C4-2B (cell line): Measurements from ENCODE around the gene ANP32A.

Experiments
- H3K27ac ChIP-seq: fragments of 450-650 bp; 2 replicates; pipeline ENCODE4 v1.5.1; 2017
- CTCF ChIP-seq: fragments of 450-650 bp; conservative IDR thresholded peaks from 2 replicates; pipeline ENCODE4 v1.5.1; 2017; ENCODE audit warnings: mild to moderate bottlenecking
- ZFX ChIP-seq: fragments of 450-650 bp; IDR thresholded peaks from 2 replicates; pipeline ENCODE4 v1.6.1; 2017

Gene ANP32A

GRCh38 chr15:68846851-68847439 is 26.2 kb upstream of the ANP32A start:
- H3K27ac ChIP-seq: no peak overlapping the region
- TF ChIP-seq ZFX (no peak), CTCF (no peak)

DNA sequence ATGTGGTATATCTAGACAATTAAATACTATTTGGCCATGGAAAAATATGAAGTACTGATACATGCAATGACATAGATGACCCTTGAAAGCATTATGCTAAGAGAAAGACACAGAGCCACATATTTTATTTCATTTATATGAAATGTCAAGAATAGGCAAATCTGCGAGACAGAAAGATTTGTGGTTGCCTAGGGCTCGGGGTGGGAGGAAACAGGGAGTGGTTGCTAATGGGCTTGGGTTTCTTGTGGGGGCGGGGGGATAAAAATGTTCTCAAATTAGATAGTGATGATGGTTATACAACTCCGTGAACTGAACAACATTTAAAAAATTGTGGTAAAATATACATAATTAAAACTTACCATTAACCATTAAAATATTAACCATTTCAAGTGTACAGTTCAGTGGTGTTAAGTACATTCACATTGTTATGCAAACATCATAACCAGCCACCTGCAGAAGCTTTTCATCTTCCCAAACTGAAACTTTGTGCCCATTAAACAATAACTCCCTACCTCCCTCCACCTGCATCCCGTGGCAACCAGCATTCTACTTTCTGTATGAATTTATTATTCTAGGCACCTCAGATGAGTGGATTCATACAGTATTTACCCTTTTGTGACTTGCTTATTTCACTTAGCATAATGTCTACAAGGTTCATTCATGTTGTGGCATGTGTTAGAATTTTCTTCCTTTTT is 24.3 kb upstream of the ANP32A start:
- TF ChIP-seq ZFX (no peak), CTCF (no peak)
- no peak overlapping the region for H3K27ac ChIP-seq

GRCh38 chr15:68843425-68844311 is 23.0 kb upstream of the ANP32A start:
- TF ChIP-seq ZFX (no peak), CTCF (no peak)
- no peak overlapping the region for H3K27ac ChIP-seq

- H3K27ac ChIP-seq: no peak overlapping the region
- no peak for TF ChIP-seq CTCF
- no peak for TF ChIP-seq ZFX
Measured at GRCh38 chr15:68842958-68843357, 22.3 kb upstream of the ANP32A start.

DNA sequence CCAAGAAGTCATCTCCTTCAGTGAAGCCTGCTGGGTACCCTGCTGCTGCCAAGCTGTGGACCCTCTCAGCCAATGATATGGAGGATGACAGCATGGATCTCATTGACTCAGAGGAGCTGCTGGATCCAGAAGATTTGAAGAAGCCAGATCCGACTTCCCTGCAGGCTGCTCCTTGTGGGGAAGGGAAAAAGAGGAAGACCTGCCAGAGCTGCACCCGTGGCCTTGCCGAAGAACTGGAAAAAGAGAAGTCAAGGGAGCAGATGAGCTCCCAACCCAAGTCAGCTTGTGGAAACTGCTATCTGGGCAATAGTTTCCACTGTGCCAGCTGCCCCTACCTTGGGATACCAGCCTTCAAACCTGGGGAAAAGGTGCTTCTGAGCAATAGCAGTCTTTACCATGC is 13.7 kb upstream of the ANP32A start:
- TF ChIP-seq CTCF: no peak
- TF ChIP-seq ZFX: no peak
- H3K27ac ChIP-seq: no peak overlapping the region

DNA sequence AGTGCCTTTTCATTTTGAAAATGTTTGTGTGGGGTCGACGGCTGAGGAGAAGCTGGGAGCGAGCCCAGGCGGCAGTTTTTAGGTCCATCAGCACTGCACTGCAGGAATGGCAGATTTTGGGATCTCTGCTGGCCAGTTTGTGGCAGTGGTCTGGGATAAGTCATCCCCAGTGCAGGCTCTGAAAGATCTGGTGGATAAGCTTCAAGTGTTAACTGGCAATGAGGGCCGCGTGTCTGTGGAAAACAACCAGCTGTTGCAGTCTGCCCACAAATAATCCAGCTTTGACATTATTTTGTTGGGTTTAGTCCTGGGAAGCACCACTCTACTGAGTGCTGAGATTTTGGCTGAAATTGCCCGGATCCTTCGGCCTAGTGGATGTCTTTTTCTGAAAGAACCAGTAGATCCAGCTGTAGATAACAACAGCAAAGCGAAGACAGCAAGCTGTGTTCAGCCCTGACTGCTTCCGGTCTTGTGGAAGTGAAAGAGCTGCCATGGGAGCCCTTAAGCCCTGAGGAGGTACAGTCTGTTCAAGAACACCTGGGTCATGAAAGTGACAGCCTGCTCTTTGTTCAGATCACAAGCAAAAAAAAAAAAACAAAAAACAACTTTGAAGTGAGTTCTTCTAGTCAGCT is 13.1 kb upstream of the ANP32A start:
- TF ChIP-seq ZFX (no peak), CTCF (no peak)
- H3K27ac ChIP-seq: no peak overlapping the region
